ENCODE measurements around the gene OPCML.

Gene OPCML

GRCh38 chr11:133040289-133040900 lies 491.9 kb downstream of the OPCML start:
- DNase-seq (ENCODE audit: low read depth, low spot score) = no peak

DNA sequence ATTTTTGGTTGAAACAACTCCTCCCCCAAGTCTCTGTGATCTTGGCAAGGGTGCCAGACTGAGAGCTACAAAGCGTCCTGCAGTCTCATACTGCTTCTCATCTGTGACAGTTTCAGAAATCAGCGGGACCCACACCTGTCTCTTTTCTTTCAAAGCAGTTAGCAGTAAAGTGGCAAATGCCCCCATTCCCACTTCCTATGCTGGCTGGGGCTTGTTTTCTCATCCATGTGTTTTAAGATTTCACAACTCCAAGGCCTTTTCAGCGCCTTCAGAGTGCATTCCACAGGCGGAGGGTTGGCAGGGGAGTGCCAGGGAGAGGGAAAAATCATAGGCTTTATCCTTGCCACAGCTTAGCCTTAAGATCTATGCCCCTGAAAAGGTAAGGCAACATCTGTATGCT lies 493.5 kb downstream of the OPCML start:
- DNase-seq (ENCODE audit: low read depth, low spot score) = no peak

- DNase-seq (ENCODE audit: low read depth, low spot score) = no peak
These were observed 497.4 kb downstream of the OPCML start for GRCh38 chr11:133034929-133035328.

DNA sequence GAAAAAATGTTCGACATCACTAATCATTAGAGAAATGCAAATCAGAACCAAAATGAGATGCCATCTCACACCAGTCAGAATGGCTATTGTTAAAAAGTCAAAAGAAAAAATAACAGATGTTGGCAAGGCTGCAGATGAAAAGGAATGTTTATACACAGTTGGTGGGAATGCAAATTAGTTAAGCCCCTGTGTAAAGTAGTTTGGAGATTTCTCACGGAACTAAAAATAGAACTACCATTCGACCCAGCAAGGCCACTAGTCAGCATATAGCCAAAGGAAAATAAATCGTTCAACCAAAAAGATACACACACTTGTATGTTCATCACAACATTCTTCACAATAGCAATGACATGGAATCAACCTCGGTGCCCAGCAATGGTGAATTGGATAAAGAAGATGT lies 503.2 kb downstream of the OPCML start:
- DNase-seq (ENCODE audit: low read depth, low spot score) = no peak

DNA sequence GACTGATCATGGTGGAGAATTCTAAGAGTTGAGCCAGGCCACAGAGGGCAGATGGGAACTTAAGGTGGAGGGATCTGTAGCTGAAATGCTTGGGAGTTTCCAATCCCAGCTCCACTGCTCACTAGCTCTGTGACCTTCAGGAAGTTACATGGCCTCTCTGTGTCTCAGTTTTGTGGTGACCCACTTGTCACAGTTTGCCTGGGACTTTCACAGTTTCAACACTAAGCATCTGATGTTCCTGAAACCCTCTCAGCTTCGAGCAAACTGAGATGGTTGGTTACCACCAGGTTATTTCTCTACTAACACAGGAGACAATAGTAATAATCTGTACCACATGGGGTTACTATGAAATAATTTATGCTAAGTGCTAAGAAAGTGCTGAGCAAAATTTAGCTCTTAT lies 505.3 kb downstream of the OPCML start:
- DNase-seq (ENCODE audit: low read depth, low spot score) = no peak

GRCh38 chr11:133024301-133024700 lies 508.0 kb downstream of the OPCML start:
- DNase-seq (ENCODE audit: low read depth, low spot score) = no peak

GRCh38 chr11:133023232-133023631 lies 509.1 kb downstream of the OPCML start:
- DNase-seq (ENCODE audit: low read depth, low spot score) = no peak

DNA sequence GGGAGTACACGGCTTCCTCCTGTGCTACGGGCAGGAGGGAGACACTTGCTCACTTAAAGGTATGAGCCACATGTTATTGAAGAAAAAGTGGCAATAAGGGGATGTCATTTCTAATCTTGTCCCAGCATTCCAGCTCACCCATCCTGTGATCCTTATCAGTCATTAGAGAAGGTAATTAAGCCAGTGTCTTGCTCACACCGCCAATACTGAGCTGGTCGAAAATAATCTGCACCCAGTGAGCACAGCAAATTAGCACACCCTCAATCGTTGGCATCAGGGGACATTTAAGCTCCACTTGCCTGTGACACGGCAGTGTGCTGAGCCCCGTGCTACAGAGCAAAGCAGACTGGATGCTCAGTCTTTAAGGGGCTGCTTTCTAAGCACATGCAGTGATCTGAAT lies 510.7 kb downstream of the OPCML start:
- DNase-seq (ENCODE audit: low read depth, low spot score) = peak; percentile 66

DNA sequence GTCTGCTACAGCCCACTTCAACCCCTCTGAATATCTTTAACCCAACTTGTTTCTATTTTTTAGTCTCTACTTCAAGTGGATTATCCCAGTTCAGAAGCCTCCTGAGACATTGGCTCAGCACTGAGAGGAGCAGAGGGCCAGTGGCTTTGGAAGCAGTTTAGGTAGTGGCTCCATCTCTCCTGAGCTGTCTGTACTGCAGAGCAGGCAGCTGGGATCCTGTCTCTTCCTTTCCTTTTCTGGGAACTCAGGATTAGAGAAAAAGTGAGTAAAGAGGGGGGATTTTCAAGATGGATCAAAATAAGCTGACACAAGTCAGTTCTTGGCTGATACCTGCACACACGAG lies 512.0 kb downstream of the OPCML start:
- no peak for DNase-seq (ENCODE audit: low read depth, low spot score)

DNA sequence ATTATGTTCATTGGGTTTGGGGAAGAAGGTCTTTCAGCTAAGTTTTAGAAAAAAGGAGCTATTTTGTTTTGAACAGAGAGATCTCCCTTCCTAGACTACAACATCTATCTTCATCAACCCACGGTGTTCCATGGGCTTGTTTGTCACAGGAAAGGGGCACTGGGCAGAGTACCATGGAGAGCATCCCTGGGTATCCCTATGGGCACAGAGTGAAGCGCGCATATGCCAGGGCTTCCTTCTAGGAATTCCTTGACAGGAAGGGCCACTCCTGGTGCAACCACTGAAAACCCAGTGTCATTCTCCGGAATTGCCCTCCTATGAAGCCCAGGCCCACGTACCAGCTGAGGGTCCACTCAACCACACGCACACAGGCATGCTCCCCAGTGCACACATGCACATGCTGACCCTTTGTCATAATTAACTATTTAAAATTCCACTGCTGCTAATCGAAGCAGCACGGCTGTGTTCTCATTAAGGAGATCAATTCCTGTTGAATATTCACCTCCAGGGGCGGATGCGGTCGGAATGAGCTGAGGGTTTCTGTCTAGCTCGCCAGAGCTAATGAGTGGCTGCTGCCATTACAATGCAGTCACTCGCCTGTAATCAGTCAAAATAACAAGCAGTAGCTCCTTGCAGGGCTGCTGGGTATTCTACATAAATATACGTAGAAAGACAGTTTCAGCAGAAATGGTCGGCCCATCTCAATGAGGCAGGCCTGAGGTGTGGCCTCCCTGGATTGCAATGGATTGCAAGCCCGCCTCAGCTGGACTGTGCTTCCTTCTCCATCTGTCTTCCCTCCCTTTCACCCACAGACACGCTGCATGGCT lies 512.5 kb downstream of the OPCML start:
- no peak for DNase-seq (ENCODE audit: low read depth, low spot score)

GRCh38 chr11:133015457-133015856 lies 516.8 kb downstream of the OPCML start:
- DNase-seq (ENCODE audit: low read depth, low spot score) = no peak

- DNase-seq (ENCODE audit: low read depth, low spot score) = no peak
These were observed 518.0 kb downstream of the OPCML start for GRCh38 chr11:133014337-133014736.

- no peak for DNase-seq (ENCODE audit: low read depth, low spot score)
These were observed 519.5 kb downstream of the OPCML start for GRCh38 chr11:133012803-133013202.

- no peak for DNase-seq (ENCODE audit: low read depth, low spot score)
These were observed 520.7 kb downstream of the OPCML start for GRCh38 chr11:133011604-133012003.

DNA sequence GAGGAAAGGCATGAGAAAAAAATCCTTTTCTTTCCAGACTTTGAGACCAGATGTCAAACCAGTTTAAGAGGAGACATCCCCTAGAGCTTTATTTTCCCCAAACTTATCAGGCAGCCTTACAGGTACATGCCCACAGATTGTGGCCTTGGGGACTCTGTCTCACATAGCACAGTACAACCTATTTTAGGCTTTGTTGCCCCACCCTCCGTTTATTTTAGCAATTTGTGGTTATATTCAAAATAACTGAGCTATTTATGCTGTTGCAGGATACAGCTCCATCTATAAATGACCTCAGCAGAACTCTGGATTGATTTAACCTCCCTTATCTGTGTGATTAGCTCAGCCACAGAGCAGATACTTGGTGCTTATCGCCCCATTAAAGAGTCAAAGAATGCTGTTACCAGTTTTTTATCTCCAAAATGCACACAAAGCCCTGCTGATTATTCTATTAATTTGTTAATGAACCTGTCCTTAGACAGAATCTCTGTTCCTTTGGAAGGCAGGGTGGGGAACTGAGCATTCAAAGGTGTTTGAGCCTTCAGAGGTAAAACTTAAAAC lies 525.2 kb downstream of the OPCML start:
- no peak for DNase-seq (ENCODE audit: low read depth, low spot score)

DNA sequence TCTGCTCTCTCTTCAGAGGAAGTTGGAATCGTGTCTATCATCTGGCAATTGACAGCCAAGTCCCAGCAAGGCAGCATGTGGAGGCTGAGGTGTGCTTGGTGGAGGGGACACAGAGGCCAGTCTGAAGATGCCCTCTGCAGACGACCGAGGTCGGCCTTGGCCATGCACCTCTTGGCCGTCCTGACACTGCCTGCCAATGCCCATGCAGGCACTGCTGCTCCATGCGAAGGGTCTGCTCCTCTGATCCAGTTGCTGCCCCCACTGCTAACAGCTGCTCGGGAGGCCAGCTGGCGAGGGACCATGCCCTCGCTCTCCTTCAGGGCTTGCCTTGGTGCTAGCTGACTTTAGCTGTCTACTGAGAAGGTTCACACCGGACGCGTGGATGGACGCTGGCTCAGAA lies 527.9 kb downstream of the OPCML start:
- no peak for DNase-seq (ENCODE audit: low read depth, low spot score)

DNA sequence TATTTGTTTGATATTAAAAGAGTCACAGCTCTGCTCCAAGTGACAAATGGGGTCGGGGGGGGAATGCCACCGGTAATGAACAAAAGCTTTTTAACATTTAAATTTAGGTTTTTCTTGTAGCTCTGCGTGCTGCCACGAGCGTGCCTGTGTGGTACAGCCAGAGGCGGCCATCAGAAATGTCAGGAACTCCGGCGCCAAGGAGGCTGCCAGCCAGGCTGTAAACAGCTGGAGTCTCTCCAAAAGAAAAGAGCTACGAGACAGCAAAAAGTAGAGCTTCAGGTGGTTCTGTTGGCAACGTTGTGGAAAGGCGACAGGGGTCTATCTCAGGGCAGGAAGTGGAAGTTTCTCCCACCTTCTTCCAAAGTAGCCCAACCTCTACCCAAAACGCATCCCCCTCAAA lies 532.8 kb downstream of the OPCML start:
- peak; percentile 59 for DNase-seq (ENCODE audit: low read depth, low spot score)

DNA sequence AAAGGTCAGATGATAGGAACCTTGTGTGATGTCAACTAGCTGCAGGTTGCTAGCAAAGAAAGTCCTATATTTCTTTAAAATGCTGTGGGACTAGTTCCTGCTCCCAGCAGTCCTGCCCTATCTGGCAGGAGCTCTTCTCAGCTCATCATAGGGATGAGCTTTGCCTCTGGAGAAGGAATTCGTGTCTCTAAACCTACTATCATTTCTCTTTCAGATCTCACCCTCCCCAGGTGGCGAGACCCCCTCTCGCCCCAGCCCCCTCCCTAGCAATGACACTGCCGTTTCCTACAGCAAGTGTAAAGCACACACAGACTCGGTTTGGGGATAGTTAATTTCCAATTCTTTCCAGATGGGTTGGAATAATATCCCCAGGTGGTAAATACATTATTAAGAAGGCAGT lies 533.3 kb downstream of the OPCML start:
- DNase-seq (ENCODE audit: low read depth, low spot score) = peak; percentile 2

- DNase-seq (ENCODE audit: low read depth, low spot score) = no peak
These were observed 534.9 kb downstream of the OPCML start for GRCh38 chr11:132997396-132997795.

DNA sequence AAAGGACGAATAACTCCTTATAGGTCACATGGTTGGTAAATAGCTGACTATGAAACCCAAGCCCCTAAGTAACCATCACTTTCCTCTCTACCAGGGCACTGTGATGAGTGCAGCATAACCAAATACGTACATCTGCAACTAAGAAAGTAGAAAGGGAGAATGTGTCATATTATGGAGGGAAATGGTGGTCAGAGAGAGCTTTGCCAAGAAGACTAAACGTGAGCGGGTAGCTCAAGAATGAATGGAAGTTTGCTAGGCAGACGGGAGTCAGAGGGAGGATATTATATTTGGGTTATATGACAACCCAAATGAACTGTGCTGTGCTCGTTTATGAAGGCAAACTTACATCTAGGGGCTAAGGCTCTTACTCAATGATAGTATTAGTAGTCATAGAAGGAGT lies 537.3 kb downstream of the OPCML start:
- no peak for DNase-seq (ENCODE audit: low read depth, low spot score)

DNA sequence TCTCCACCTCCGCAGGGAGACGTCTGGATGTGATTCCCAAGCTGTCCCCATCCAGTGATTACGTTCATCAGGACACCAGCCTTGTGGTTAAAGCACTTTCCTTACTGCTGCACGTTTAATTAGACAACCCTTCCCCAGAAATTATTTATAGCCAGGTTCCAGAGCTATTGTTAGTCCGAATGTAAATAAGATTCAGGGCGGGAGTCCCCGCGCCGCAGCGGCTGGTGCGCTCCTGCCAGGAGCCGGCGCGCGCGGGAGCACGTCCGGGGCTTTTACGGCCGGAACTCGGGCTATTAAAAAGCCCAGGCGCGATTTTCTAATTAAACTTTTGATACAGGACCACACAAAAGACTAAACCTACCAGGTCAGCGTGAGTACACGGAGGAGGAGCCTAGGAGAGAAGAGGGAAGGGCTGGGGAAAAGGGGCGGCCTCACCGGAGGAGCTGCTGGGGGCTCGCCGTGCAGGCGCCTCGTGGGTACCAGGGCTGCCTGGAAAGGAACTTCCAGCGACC lies 538.3 kb downstream of the OPCML start:
- DNase-seq (ENCODE audit: low read depth, low spot score) = peak; percentile 18

DNA sequence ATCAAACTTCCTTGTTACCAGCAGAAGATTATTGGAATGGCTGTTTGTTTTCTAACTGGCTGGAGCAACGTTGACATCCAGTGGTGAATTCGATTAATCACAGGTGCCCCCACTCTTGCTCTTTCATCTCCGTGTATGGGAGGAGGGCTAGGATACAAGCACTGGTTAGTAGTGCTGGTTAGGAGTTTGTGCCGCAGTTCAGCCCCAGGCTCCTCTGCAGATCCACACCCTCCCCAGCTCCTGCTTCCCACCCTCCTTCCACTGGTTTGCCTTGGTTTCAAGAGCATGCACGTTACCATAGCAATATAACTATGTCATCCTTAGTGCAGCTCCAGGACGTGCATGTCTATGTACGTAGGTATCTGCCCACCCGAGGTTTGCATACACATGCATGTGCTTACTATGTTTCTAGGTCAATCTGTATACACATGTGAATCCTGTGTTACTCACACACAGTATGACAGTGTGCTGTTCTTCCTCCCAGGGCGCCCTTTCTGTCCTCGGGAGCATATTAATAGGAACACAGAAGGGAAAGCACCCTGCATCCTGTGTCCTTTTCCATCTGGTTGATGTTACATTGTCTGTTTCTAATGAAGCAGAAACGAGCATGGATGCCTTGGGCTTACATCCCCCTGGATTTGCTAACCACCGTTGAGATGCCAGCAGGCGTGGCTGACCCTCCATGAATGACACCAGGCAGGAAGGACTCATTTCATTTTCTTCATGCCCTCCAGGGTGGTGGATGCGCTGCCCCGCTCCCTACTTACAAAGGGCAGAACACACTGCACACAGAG lies 539.3 kb downstream of the OPCML start:
- peak; percentile 20 for DNase-seq (ENCODE audit: low read depth, low spot score)

All from ELF-1 (cell line).